ELF-1 (cell line): Measurements from ENCODE around the gene NLRP8.
"Not testable (repeated sequence)": the region's sequence is repeated elsewhere in the genome, so short reads cannot be mapped to it uniquely, and the experiment has no call there.

Experiments
- DNase-seq: peaks from one replicate; pipeline ENCODE4 v3.0.0-alpha.2; 2016; ENCODE audit warnings: low read depth, low spot score

NLRP8 gene

GRCh38 chr19:55973982-55974381 is 26.4 kb downstream of the NLRP8 start:
- no peak for DNase-seq

GRCh38 chr19:55980415-55980814 is 32.8 kb downstream of the NLRP8 start:
- no peak for DNase-seq

- no peak for DNase-seq
Measured at GRCh38 chr19:55985254-55985653, 37.6 kb downstream of the NLRP8 start.

- DNase-seq: no peak
Measured at GRCh38 chr19:55986487-55986886, 38.9 kb downstream of the NLRP8 start, which contains the start of gene NLRP5. NLRP5 (plus strand) TSS chr19:55986775.

GRCh38 chr19:55990831-55991230 is 43.2 kb downstream of the NLRP8 start:
- no peak for DNase-seq

- no peak for DNase-seq
Measured at GRCh38 chr19:55993492-55993891, 45.9 kb downstream of the NLRP8 start.

- DNase-seq: no peak
Measured at GRCh38 chr19:56014765-56015164, 67.1 kb downstream of the NLRP8 start.

- no peak for DNase-seq
Measured at GRCh38 chr19:56015756-56016155, 68.1 kb downstream of the NLRP8 start.

- DNase-seq: not testable (repeated sequence)
Measured at GRCh38 chr19:56019325-56019724, 71.7 kb downstream of the NLRP8 start.

GRCh38 chr19:56020355-56020975 is 72.8 kb downstream of the NLRP8 start:
- not testable (repeated sequence) for DNase-seq

- DNase-seq: no peak
Measured at GRCh38 chr19:56026769-56027168, 79.1 kb downstream of the NLRP8 start.
